Testis (tissue), 2 donors: ENCODE results near the gene TMEM51.
A peak's percentile ranks its signal among the peaks of the same experiment; 100 is the strongest.

ENCODE experiments used
- POLR2A ChIP-seq: fragments of 450-650 bp; IDR thresholded peaks from one replicate; pipeline ENCODE4 v1.6.1; 2017; ENCODE audit warnings: antibody characterized with exemption, mild to moderate bottlenecking, moderate library complexity
- TF ChIP-seq, protein P1 (sequence below), 3 experiments: fragments of 450-650 bp in 2 of 3; fragments of 200-600 bp in 1 of 3; sonication (generic) in 1 of 3; IDR thresholded peaks; one replicate each; pipeline ENCODE4 v1.5.1; 2016 to 2019; ENCODE audit warnings: antibody characterized with exemption in 3 of 3, mild to moderate bottlenecking in 2 of 3, moderate library complexity in 1 of 3

DNA sequence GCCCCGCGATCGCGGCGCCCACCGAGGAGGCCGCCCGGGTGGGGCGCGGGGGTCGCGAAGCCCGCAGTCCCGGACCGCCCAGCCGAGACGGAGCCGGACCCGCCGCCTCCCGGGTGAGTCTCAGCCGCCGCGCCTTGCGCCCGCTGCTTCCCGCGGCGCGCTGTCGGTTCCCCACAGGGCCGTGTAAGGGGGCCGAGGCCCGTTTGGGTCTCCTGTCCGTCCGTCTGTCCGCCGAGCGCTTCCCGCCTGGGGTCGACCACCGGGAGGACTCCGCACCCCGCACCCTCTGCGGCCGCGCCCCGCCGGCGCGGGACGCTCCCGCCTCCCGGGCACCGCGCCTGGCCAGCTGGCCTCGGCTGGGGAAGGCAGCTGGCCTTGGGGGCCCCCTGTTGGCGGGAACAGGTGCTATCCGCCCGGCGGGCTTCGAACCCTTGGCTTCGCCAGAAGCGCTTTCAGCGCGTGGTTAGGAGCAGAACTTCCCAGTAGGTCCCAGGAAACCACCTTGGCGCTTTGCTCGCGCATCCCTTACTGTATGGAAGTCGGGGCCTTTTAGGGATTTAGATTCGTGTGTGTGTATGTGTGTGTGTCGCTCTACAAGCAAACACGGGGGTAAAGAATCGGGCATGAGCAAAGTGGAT, 414 bp downstream of the TMEM51 start:
- TF ChIP-seq, protein P1, sequence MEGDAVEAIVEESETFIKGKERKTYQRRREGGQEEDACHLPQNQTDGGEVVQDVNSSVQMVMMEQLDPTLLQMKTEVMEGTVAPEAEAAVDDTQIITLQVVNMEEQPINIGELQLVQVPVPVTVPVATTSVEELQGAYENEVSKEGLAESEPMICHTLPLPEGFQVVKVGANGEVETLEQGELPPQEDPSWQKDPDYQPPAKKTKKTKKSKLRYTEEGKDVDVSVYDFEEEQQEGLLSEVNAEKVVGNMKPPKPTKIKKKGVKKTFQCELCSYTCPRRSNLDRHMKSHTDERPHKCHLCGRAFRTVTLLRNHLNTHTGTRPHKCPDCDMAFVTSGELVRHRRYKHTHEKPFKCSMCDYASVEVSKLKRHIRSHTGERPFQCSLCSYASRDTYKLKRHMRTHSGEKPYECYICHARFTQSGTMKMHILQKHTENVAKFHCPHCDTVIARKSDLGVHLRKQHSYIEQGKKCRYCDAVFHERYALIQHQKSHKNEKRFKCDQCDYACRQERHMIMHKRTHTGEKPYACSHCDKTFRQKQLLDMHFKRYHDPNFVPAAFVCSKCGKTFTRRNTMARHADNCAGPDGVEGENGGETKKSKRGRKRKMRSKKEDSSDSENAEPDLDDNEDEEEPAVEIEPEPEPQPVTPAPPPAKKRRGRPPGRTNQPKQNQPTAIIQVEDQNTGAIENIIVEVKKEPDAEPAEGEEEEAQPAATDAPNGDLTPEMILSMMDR (IDR thresholded peaks at IDR 0.05), result peak; percentile 43 to 59 (median 44)
- no peak for TF ChIP-seq POLR2A
